Measurements from ENCODE around the gene LPP. TPM values are rescaled to one million over a fixed set of nuclear protein-coding genes. Genes with fewer than 3 reads are reported as not detected.

The LPP gene
- total and polyA plus RNA-seq, 10 of the 15 experiments (the other 5 are each of a cell fraction or from before 2014, with no cell fraction given) = under 0.01 to 0.62 (median 0.03) TPM

- TF ChIP-seq PRDM15 (CRISPR knock-in tag; IDR thresholded peaks at IDR 0.05) (no peak), TARDBP (IDR thresholded peaks at IDR 0.05; ENCODE audit: borderline replicate concordance) (no peak), HDAC2 (IDR thresholded peaks at IDR 0.05) (no peak), SMC3 (IDR thresholded peaks at IDR 0.05; ENCODE audit: borderline replicate concordance, low read length) (no peak), HDGF (IDR thresholded peaks at IDR 0.05) (no peak), IRF4 (IDR thresholded peaks at IDR 0.05; ENCODE audit: low read depth, low read length) (no peak), HDAC6 (IDR thresholded peaks at IDR 0.05; ENCODE audit: unreplicated experiment) (no peak), IKZF2 (IDR thresholded peaks at IDR 0.05) (no peak)
- TF ChIP-seq, protein P1, sequence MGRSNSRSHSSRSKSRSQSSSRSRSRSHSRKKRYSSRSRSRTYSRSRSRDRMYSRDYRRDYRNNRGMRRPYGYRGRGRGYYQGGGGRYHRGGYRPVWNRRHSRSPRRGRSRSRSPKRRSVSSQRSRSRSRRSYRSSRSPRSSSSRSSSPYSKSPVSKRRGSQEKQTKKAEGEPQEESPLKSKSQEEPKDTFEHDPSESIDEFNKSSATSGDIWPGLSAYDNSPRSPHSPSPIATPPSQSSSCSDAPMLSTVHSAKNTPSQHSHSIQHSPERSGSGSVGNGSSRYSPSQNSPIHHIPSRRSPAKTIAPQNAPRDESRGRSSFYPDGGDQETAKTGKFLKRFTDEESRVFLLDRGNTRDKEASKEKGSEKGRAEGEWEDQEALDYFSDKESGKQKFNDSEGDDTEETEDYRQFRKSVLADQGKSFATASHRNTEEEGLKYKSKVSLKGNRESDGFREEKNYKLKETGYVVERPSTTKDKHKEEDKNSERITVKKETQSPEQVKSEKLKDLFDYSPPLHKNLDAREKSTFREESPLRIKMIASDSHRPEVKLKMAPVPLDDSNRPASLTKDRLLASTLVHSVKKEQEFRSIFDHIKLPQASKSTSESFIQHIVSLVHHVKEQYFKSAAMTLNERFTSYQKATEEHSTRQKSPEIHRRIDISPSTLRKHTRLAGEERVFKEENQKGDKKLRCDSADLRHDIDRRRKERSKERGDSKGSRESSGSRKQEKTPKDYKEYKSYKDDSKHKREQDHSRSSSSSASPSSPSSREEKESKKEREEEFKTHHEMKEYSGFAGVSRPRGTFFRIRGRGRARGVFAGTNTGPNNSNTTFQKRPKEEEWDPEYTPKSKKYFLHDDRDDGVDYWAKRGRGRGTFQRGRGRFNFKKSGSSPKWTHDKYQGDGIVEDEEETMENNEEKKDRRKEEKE (IDR thresholded peaks at IDR 0.05) = no peak
These were observed 777.1 kb downstream of the LPP start (continued) for GRCh38 chr3:188931036-188931435.

Data from GM12878 (cell line).